Stimulated activated naive B cell treated with anti-CD40 and anti-IgM and Interleukin-4, amounts not matched to agents 10 μg/mL and 1 μg/mL and 100 μg/mL, for 72 hours (primary cell): ENCODE measurements around the gene PHC2.
A peak's percentile ranks its signal among the peaks of the same experiment; 100 is the strongest.

ENCODE experiments used
- ATAC-seq, 2 donors: fragments of 150-1000 bp; cut with Tn5 transposase; replicated peaks; 2 replicates each; pipeline ENCODE4 v1.10.0; 2021; ENCODE audit warnings: moderate library complexity in 1 of 2
- DNase-seq: peaks from one replicate; pipeline ENCODE4 v3.0.0; 2021
- H3K27ac Mint-ChIP-seq: one replicate; pipeline ENCODE4 v1.8.0; 2022; ENCODE audit warnings: mild to moderate bottlenecking, mixed read lengths
- H3K27me3 Mint-ChIP-seq, 2 donors: one replicate each; pipeline ENCODE4 v1.8.0; 2022; ENCODE audit warnings: mixed read lengths in 2 of 2
- H3K36me3 Mint-ChIP-seq, 2 donors: one replicate each; pipeline ENCODE4 v1.8.0; 2022; ENCODE audit warnings: mixed read lengths in 2 of 2, mild to moderate bottlenecking in 1 of 2
- H3K4me1 Mint-ChIP-seq, 2 donors: one replicate each; pipeline ENCODE4 v1.8.0; 2022; ENCODE audit warnings: mixed read lengths in 2 of 2, mild to moderate bottlenecking in 1 of 2
- H3K4me3 Mint-ChIP-seq, 2 donors: one replicate each; pipeline ENCODE4 v1.8.0; 2022; ENCODE audit warnings: mild to moderate bottlenecking in 2 of 2, mixed read lengths in 2 of 2, moderate library complexity in 1 of 2
- H3K9me3 Mint-ChIP-seq, 2 donors: one replicate each; pipeline ENCODE4 v1.8.0; 2022; ENCODE audit warnings: mixed read lengths in 2 of 2, mild to moderate bottlenecking in 1 of 2

The PHC2 gene

GRCh38 chr1:33358114-33358794, 72.6 kb downstream of the PHC2 start:
- H3K36me3 Mint-ChIP-seq = no peaks in the 10 kb centered on the region
- H3K4me1 Mint-ChIP-seq = peaks cover 5 to 9% of the 10 kb centered on the region in 2 donors
- H3K27ac Mint-ChIP-seq = no peak overlapping the region
- H3K4me3 Mint-ChIP-seq = no peak overlapping the region
- H3K9me3 Mint-ChIP-seq = no peaks in the 10 kb centered on the region
- ATAC-seq (no peak), DNase-seq (no peak)
- peaks cover 0 to 4% of the 10 kb centered on the region in 2 donors for H3K27me3 Mint-ChIP-seq

- no peaks in the 10 kb centered on the region for H3K9me3 Mint-ChIP-seq
Measured at GRCh38 chr1:33357099-33357498, 73.8 kb downstream of the PHC2 start.

GRCh38 chr1:33354707-33355316, 76.1 kb downstream of the PHC2 start:
- ATAC-seq = no peak
- peaks cover 10 to 14% of the 10 kb centered on the region in 2 donors for H3K4me1 Mint-ChIP-seq
- H3K36me3 Mint-ChIP-seq = no peaks in the 10 kb centered on the region
- no peaks in the 10 kb centered on the region for H3K27me3 Mint-ChIP-seq
- DNase-seq = no peak
- no peaks in the 10 kb centered on the region for H3K9me3 Mint-ChIP-seq
- H3K4me3 Mint-ChIP-seq = no peak overlapping the region
- no peak overlapping the region for H3K27ac Mint-ChIP-seq

More at GRCh38 chr1:33357099-33357498, 73.8 kb downstream of the PHC2 start:
- no peaks in the 10 kb centered on the region for H3K36me3 Mint-ChIP-seq
- no peak overlapping the region for H3K4me3 Mint-ChIP-seq
- no peak overlapping the region for H3K27ac Mint-ChIP-seq
- DNase-seq = no peak
- H3K27me3 Mint-ChIP-seq = peaks cover 0 to 4% of the 10 kb centered on the region in 2 donors
- no peak for ATAC-seq
- H3K4me1 Mint-ChIP-seq = peaks cover 5 to 9% of the 10 kb centered on the region in 2 donors

GRCh38 chr1:33353531-33353930, 77.4 kb downstream of the PHC2 start:
- Mint-ChIP-seq H3K4me3 (no peak overlapping the region), H3K27me3 (no peaks in the 10 kb centered on the region), H3K27ac (no peak overlapping the region), H3K36me3 (no peaks in the 10 kb centered on the region), H3K4me1 (peaks cover 11 to 15% of the 10 kb centered on the region in 2 donors), H3K9me3 (no peaks in the 10 kb centered on the region)
- no peak for DNase-seq
- ATAC-seq = no peak

DNA sequence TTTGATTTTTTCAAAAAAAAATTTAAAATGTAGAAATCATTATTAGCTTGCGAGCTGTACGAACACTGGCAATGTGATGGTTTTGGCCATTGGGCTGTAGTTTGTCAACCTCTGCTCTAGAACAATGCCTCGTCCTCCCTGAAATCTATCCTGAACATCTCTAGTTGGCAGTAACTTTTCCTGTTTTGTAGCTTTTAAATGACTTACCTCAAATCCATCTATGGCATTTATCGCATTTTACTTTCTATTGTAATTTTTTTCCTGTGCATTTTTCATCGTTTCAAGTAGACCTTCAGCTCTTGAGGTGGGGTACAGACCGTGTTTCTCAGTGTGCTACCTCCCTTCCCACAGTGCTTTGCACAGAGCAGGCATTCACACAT, 79.6 kb downstream of the PHC2 start:
- DNase-seq = no peak
- H3K9me3 Mint-ChIP-seq = no peaks in the 10 kb centered on the region
- H3K4me3 Mint-ChIP-seq = peak overlapping the region in 1 of 2 donors; percentile 14
- no peaks in the 10 kb centered on the region for H3K27me3 Mint-ChIP-seq
- no peak overlapping the region for H3K27ac Mint-ChIP-seq
- no peak for ATAC-seq
- H3K4me1 Mint-ChIP-seq = peaks cover 27 to 32% of the 10 kb centered on the region in 2 donors
- H3K36me3 Mint-ChIP-seq = peaks cover 10 to 11% of the 10 kb centered on the region in 2 donors

DNA sequence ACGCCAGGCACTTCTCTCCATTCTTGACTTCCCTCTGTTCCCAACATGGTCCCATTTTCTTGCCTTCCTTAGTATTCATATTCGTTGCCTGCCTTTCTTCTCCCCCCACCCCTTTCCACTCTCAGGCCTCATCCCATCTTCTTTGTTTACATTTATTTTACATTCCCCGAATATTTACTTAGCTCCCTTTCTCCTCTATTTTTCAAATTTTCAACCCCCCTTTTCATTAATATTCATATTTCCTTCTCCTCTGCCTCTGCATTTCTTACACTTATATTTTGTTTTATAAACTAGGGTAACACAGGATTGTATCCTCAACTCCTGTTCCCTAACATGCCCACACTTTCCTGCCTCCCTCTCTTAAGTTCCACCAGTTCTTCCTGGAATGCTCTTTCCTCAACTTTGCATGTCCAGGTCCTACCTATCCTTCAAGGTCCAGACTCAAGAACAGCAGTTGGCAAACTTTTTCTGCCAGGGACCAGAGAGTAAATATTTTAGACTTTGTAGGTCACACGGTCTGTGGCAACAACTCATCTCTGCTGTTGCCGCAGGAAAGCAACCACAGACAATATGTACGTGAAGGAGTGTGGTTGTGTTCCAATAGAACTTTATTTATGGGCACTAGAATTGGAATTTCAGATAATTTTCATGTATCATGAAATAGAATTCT, 80.1 kb downstream of the PHC2 start:
- no peaks in the 10 kb centered on the region for H3K27me3 Mint-ChIP-seq
- ATAC-seq (no peak), DNase-seq (no peak)
- peaks cover 10 to 11% of the 10 kb centered on the region in 2 donors for H3K36me3 Mint-ChIP-seq
- no peaks in the 10 kb centered on the region for H3K9me3 Mint-ChIP-seq
- peak overlapping the region; percentile 99 for H3K27ac Mint-ChIP-seq
- H3K4me3 Mint-ChIP-seq = peak overlapping the region; percentile 93 to 97
- peaks cover 27 to 34% of the 10 kb centered on the region in 2 donors for H3K4me1 Mint-ChIP-seq

DNA sequence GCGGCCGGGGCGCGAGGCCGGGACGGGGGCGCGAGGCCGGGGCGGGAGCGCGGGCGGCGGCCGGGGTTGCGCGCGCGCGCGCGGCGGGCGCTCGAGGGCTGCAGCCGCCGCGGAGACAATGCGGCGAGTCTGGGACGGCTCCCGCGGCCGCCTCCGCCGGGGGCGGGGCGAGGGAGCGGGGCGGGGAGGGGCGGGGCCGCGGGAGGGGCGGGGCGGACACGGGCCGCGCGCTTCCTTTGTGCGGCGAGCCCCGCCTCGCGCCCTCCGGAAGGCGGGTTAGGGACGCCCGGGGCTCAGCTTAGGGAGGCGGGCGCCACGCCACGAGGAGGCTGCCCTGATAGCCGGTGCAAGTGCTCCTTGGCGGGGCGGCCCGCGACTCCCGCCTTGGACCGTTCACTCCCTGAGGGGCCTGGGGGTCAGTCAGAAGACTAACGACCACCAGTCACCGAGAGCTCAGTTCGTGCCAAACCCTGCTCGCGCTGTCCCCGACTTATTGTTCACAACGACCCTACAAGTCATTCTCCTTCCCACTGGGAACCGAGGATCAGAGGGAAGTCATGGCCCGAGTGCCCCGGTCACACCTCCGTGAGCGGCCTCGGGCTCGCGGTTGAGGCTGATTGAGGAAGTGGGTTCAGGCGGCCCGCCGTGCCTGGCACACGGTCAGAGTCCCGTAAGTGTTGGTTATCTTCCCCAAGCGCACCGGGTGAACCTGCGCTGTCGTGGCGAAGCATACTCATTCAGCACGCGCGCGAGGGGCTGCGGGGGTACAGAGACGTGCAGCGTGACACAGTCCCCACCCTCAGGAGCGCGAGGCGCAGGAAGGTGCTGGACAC, 80.9 kb downstream of the PHC2 start:
- peaks cover 10 to 11% of the 10 kb centered on the region in 2 donors for H3K36me3 Mint-ChIP-seq
- peak; percentile 85 to 88 for ATAC-seq
- H3K27me3 Mint-ChIP-seq = no peaks in the 10 kb centered on the region
- H3K4me1 Mint-ChIP-seq = peaks cover 27 to 37% of the 10 kb centered on the region in 2 donors
- H3K27ac Mint-ChIP-seq = peak overlapping the region; percentile 99
- peak overlapping the region; percentile 93 to 97 for H3K4me3 Mint-ChIP-seq
- peak; percentile 73 for DNase-seq
- no peaks in the 10 kb centered on the region for H3K9me3 Mint-ChIP-seq

DNA sequence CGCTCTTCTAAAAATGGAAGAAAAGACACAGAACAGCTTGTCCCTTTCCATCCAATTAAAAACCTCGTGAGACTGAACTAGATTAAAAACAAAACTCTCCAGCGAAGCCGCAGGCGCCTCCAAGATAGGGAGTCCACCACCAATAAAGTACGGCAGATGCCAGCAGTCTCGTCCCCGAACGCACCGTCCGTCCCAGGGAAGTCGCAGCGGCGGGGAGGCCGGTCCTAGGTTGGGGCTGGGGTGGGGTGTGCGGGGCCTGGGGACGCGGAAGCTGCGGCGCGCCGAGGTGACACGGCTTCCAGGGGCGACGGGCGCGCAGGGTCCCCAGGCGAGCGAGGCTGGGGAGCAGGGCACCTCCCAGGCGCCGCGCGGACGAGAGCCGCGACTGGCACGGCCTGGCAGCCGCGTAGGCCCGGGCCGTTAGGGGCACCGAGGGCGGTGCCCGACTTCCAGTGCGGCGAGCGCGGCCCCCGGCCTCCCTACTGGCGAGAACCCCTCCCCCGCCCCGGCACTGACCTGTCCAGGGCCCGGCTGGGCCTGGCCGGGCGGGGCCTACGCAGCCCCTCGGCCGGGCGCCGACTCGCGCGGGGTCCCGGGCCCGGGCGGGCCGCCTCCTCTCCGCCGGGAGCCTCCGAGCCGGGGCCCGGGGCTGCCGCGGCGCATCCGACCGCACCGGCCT, 81.7 kb downstream of the PHC2 start:
- ATAC-seq (peak; percentile 57 to 59), DNase-seq (peak; percentile 34)
- Mint-ChIP-seq H3K9me3 (no peaks in the 10 kb centered on the region), H3K4me3 (peak overlapping the region; percentile 83 to 97), H3K4me1 (peaks cover 27 to 38% of the 10 kb centered on the region in 2 donors), H3K27me3 (no peaks in the 10 kb centered on the region), H3K27ac (peak overlapping the region; percentile 88), H3K36me3 (peaks cover 10 to 11% of the 10 kb centered on the region in 2 donors)

- Mint-ChIP-seq H3K4me3 (peak overlapping the region; percentile 83 to 97), H3K27ac (peak overlapping the region; percentile 88), H3K36me3 (peaks cover 10 to 11% of the 10 kb centered on the region in 2 donors), H3K9me3 (no peaks in the 10 kb centered on the region), H3K27me3 (no peaks in the 10 kb centered on the region), H3K4me1 (peaks cover 27 to 38% of the 10 kb centered on the region in 2 donors)
- no peak for ATAC-seq
- no peak for DNase-seq
Measured at GRCh38 chr1:33348676-33349080, 82.2 kb downstream of the PHC2 start.

DNA sequence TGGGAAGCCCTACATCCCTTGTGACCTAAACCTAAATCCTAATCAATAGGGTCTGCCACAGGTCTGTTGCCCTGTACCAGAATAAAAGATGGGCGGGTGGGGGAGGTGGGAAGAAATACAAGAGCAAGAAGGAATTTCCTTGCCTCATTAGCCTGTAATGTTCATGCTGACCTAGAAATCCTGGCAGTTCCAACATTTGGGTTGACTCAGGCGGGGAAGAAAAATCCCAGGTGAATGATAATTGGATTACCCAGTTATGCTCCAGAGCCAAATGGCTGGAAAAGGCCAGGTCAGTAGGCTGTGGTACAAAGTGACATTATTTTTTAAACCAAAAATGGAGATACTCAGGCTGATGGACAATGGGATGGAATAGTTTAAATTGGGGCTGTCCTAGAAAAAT, 82.7 kb downstream of the PHC2 start:
- H3K9me3 Mint-ChIP-seq = no peaks in the 10 kb centered on the region
- peaks cover 10 to 11% of the 10 kb centered on the region in 2 donors for H3K36me3 Mint-ChIP-seq
- peak overlapping the region; percentile 83 to 97 for H3K4me3 Mint-ChIP-seq
- no peak for DNase-seq
- ATAC-seq = no peak
- no peaks in the 10 kb centered on the region for H3K27me3 Mint-ChIP-seq
- peaks cover 27 to 38% of the 10 kb centered on the region in 2 donors for H3K4me1 Mint-ChIP-seq
- H3K27ac Mint-ChIP-seq = no peak overlapping the region

GRCh38 chr1:33347650-33347992, 83.3 kb downstream of the PHC2 start:
- Mint-ChIP-seq H3K27me3 (no peaks in the 10 kb centered on the region), H3K27ac (no peak overlapping the region), H3K9me3 (no peaks in the 10 kb centered on the region), H3K4me3 (peak overlapping the region; percentile 14 to 18), H3K4me1 (peaks cover 28 to 40% of the 10 kb centered on the region in 2 donors), H3K36me3 (peaks cover 11 to 13% of the 10 kb centered on the region in 2 donors)
- no peak for DNase-seq
- no peak for ATAC-seq

DNA sequence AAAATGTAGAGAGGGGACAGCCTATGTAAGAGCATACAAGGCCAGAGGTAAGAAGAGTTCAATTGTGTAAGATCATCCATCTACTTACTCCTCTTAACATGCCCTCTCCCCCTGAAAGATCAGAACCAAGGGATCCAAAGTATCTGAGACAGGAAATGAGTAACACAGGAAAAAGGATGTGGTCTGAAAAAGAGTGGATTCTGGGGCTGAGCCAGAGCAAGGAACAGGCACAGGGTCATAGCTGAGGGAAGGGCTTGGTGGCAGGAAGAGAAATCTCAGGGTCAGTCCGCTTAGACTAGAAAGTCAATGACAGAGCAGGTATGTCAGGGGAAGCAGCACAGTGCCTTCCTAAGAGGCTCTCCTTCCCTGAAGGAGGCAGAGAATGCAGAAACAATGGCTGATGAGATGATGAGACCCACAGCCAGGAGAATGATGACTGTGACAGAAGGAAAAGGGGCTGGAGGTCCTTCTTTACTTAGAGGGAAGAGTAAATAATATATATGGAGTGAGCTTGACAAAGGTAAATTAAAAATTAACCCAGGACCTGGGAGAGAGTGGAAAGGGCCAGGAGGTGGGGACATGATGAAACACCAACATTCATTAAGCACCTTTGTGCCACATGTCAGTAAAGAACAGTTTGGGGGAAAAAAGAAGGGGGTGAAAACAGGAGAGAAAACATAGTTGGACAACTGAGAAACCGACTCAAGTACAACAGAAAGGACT, 83.8 kb downstream of the PHC2 start:
- DNase-seq (no peak), ATAC-seq (no peak)
- Mint-ChIP-seq H3K4me1 (peaks cover 34 to 46% of the 10 kb centered on the region in 2 donors), H3K9me3 (no peaks in the 10 kb centered on the region), H3K27me3 (no peaks in the 10 kb centered on the region), H3K27ac (peak overlapping the region; percentile 11), H3K36me3 (peaks cover 13 to 15% of the 10 kb centered on the region in 2 donors), H3K4me3 (peak overlapping the region; percentile 14 to 18)

DNA sequence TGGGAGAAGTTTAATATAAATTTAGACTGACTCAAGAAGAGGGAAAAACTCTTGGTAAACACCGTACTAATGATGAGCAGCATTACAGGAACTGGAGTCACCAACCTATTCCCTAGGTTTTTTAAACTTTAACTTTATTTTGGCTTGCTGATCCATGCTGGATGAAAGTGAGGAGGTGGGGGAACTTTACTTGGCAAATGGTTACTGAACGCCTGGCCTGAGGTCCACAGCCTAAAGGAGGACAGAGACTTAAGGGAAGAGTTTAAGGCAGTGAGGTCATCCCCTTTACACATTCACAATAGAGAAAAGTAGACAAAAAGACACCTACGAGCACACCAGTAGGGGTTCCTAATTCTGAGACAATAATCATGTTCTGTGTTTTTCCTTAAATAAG, 84.4 kb downstream of the PHC2 start:
- H3K4me1 Mint-ChIP-seq = peaks cover 34 to 49% of the 10 kb centered on the region in 2 donors
- peaks cover 13 to 15% of the 10 kb centered on the region in 2 donors for H3K36me3 Mint-ChIP-seq
- DNase-seq (no peak), ATAC-seq (no peak)
- no peaks in the 10 kb centered on the region for H3K9me3 Mint-ChIP-seq
- no peak overlapping the region for H3K4me3 Mint-ChIP-seq
- H3K27me3 Mint-ChIP-seq = no peaks in the 10 kb centered on the region
- H3K27ac Mint-ChIP-seq = no peak overlapping the region
